ENCODE data around the gene C11orf97. TPM values are rescaled to one million over a fixed set of nuclear protein-coding genes. Genes with fewer than 3 reads are reported as not detected.

C11orf97 gene
- total RNA-seq, 1 experiment from 2014 or later: not detected

DNA sequence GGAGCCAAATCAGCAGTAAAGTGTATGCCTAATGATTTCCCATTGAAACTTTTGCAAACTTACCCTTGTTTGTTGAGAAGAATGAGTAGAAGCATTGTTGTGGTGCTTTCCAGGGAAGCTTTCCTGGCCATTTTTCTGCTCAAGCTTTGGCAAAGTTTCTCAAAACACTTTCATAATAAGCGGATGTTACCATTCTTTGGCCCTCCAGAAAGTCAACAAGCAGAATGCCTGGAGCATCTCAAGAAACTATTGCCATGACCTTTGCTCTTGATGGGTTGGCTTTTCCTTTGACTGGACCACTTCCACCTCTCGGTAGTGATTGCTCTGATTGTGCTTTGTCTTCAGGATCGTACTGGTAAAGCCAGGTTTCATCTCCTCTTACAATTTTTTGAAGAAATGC lies 65.6 kb downstream of the C11orf97 start:
- CTCF ChIA-PET: no interaction called here

More for the DNA sequence above, 65.6 kb downstream of the C11orf97 start:
- Histone ChIP-seq H3K4me2 (no peak overlapping the region), H3K36me3 (ENCODE audit: low read depth) (no peaks in the 10 kb centered on the region), H3K27ac (no peak overlapping the region), H3K27me3 (ENCODE audit: insufficient read depth, low read depth) (no peaks in the 10 kb centered on the region), H3K4me1 (replicated peaks; ENCODE audit: insufficient read depth) (peaks cover 2% of the 10 kb centered on the region; the same call in 1 of the 2 replicates), H2AFZ (no peak overlapping the region), H3F3A (ENCODE audit: insufficient read depth, low read depth) (no peaks in the 10 kb centered on the region), H3K4me3 (no peak overlapping the region), H3K9me2 (ENCODE audit: insufficient read depth) (peaks cover 6% of the 10 kb centered on the region; the same call in 1 of the 2 replicates), H4K20me1 (ENCODE audit: insufficient read depth) (no peaks in the 10 kb centered on the region), H3K9me3 (ENCODE audit: insufficient read depth, low read depth) (no peaks in the 10 kb centered on the region), H3K79me2 (ENCODE audit: low read depth) (no peaks in the 10 kb centered on the region)
- no peak for TF ChIP-seq EZH2 (IDR thresholded peaks at IDR 0.05; ENCODE audit: low read depth)
- TF ChIP-seq, protein P1, sequence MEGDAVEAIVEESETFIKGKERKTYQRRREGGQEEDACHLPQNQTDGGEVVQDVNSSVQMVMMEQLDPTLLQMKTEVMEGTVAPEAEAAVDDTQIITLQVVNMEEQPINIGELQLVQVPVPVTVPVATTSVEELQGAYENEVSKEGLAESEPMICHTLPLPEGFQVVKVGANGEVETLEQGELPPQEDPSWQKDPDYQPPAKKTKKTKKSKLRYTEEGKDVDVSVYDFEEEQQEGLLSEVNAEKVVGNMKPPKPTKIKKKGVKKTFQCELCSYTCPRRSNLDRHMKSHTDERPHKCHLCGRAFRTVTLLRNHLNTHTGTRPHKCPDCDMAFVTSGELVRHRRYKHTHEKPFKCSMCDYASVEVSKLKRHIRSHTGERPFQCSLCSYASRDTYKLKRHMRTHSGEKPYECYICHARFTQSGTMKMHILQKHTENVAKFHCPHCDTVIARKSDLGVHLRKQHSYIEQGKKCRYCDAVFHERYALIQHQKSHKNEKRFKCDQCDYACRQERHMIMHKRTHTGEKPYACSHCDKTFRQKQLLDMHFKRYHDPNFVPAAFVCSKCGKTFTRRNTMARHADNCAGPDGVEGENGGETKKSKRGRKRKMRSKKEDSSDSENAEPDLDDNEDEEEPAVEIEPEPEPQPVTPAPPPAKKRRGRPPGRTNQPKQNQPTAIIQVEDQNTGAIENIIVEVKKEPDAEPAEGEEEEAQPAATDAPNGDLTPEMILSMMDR (conservative IDR thresholded peaks at IDR 0.05): no peak
- POLR2A ChIA-PET (ENCODE audit: unreplicated experiment): no interaction called here
- no peak for DNase-seq
- intact Hi-C loops (cut with micrococcal nuclease; ENCODE audit: unreplicated experiment): no loop called here
- no TSS peak for BruUV-seq (replicated peaks)

Small RNA genes within 50 kb of the gene (microRNA-seq; reads per million reads assigned to microRNA genes)
- gene MIR548L (ENCODE audit: borderline number of aligned reads, borderline replicate concordance): 10.8 reads per million, percentile 19 among the genes with 10 or more reads in this experiment

Other genes starting within 250 kb of the C11orf97 start
- not detected in 2 replicates for gene IZUMO1R, start 207.9 kb upstream of the C11orf97 start, total RNA-seq (2021)
- gene GPR83, start 111.0 kb upstream of the C11orf97 start, total RNA-seq (2021): not detected in 2 replicates
- 40.3 and 41.1 TPM in 2 replicates for gene MRE11, start 18.6 kb upstream of the C11orf97 start, total RNA-seq (2021)
- gene ANKRD49, start 18.5 kb upstream of the C11orf97 start, total RNA-seq (2021): 8.7 and 12.7 TPM in 2 replicates
- 1.9 and 2.0 TPM in 2 replicates for gene FUT4, start 31.5 kb downstream of the C11orf97 start, total RNA-seq (2021)
- gene PIWIL4, start 54.9 kb downstream of the C11orf97 start, total RNA-seq (2021): 0.26 and 0.33 TPM in 2 replicates

All from PC-9 (cell line).